ENCODE data around the gene CELF2.

The CELF2 gene

GRCh38 chr10:11307004-11307403, 289.3 kb downstream of the CELF2 start:
- no peak for DNase-seq

DNA sequence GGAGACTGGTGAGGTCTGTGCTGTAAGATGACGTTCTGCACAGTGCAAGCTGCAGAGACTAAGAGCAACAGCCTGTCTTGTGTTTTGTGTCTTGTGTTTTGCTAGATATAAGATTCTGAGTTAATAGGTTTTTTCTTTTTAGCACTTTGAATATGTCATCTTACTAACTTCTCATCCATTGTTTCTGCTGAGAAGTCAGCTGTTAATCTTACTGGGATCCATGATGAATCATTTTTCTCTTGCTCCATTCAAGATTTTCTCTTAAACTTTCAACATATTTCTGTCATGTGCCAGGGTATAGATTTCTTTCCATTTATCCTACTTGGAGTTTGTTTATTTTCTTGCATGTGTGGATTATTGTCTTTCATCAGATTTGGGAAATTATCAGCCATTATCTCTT, 290.3 kb downstream of the CELF2 start:
- DNase-seq, result peak; percentile 14

GRCh38 chr10:11311027-11311426, 293.4 kb downstream of the CELF2 start:
- DNase-seq, result no peak

DNA sequence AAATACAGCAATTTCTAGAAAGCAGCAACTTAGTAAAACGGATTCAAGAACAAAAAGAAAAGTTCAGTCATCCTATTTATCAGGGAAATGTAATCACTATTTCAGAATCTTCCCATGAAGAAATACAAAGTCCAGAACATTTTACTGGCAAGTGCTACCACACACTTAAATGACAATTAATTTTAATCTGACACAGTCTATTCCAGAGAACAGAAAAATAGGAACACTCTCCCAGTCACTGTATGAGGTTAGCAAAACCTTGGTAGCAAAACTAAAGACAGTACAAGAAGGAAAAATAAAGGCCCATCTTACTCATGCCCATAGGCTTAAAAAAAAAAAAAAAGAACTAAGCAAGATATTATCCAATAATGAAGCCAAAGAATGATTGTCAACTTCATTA, 295.8 kb downstream of the CELF2 start:
- DNase-seq, result no peak

- no peak for DNase-seq
Observed at GRCh38 chr10:11317936-11318670, 300.4 kb downstream of the CELF2 start.

GRCh38 chr10:11318826-11319598, 301.3 kb downstream of the CELF2 start:
- no peak for DNase-seq

DNA sequence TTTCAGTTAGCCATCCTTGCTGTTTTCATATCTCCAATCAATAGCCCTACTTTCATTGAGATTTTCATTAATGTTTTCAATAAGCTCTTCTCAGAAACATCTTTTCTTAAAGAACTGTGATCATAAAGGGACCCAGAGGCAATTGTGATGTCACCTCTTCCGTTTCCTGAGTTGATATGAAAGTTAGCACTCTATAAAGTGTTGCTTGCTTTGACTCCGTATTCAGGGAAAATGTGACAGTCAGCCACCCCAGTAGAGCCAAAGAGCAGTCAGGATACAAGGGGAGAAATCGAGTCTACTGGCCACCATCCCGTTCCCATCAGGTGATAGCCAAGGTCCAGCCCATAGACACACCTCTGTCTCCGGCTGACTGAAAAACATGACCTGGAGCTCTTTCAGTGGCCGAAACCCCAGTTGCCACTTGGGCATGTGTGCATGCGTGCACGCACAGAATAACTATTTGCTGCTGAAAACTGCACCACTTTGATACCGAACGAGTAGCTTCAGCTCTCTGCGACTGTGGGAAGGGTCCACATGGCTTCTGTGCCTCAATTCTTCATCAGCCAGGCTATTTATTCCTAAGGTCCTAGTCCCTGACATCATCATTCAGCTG, 302.4 kb downstream of the CELF2 start:
- DNase-seq, result no peak

- DNase-seq, result no peak
Observed at GRCh38 chr10:11320809-11321520, 303.3 kb downstream of the CELF2 start.

- no peak for DNase-seq
Observed at GRCh38 chr10:11322698-11323097, 305.0 kb downstream of the CELF2 start.

DNA sequence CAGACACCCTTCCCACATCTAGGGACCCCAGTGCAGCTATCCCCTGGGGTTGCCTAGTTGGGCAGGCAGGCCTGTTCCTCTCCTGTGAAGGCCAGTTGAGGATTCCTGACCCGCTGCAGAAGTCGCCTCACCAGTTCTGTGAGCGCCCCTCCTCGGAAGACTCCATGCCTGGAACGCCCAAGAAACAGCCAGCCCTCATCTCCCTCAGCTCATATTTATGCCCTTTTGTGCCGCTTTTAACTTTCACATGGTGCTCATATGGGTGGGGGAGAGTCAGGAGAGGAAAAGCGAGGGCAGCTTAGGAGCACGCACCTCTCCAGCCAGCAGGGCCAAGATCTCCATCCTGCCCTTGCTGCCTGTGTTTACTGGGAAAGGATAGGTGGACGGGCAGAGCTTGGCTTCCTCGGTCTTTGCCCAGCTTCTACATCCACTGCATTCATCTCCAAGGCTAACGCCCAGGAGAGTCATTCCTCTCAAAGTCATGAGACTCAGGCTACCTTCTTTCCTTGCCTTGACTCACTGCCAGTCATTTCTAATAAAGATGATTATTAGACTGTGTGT, 307.2 kb downstream of the CELF2 start:
- no peak for DNase-seq

DNA sequence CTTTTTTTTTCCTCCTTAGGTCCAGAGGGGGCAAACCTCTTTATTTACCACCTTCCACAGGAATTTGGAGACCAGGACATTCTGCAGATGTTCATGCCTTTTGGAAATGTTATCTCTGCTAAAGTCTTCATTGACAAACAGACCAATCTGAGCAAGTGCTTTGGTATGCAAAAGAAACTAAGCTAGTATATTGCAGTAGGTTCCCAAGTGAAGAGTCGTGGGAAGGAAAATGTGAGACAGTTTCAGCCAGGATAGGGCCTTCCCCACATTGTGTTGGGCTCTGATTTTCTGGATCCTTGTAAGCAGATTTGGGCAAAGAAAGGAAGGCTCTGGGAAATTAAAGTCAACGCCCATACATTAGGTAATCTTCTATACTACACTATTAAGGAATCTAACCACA, 308.1 kb downstream of the CELF2 start:
- DNase-seq, result no peak

- no peak for DNase-seq
Observed at GRCh38 chr10:11326241-11326640, 308.6 kb downstream of the CELF2 start.

- DNase-seq, result no peak
Observed at GRCh38 chr10:11326913-11327616, 309.4 kb downstream of the CELF2 start.

GRCh38 chr10:11328264-11329061, 310.8 kb downstream of the CELF2 start:
- DNase-seq, result no peak

- no peak for DNase-seq
Observed at GRCh38 chr10:11329062-11329673, 311.5 kb downstream of the CELF2 start.

- DNase-seq, result no peak
Observed at GRCh38 chr10:11330383-11331045, 312.8 kb downstream of the CELF2 start.

- peak; percentile 16 for DNase-seq
Observed at GRCh38 chr10:11331046-11331577, 313.4 kb downstream of the CELF2 start.

DNA sequence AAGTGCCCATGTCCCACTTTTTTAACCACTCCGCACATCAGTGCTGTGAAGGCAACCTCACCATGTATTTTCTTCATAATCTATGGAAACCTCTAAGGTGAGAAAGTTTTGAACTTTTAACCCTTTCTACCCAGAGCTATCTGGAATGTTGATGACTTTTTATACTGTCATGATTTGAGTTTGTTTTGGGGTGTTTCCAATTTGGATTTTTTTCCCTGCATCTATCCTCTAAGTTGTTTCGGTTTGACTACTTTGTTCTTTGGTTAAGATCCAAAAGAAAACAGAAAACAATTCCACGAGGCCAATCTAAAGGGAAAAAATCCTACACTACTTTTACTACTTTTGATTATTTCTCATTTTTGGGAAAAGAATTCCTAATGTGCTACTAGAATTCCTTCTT, 314.1 kb downstream of the CELF2 start:
- DNase-seq, result no peak

DNA sequence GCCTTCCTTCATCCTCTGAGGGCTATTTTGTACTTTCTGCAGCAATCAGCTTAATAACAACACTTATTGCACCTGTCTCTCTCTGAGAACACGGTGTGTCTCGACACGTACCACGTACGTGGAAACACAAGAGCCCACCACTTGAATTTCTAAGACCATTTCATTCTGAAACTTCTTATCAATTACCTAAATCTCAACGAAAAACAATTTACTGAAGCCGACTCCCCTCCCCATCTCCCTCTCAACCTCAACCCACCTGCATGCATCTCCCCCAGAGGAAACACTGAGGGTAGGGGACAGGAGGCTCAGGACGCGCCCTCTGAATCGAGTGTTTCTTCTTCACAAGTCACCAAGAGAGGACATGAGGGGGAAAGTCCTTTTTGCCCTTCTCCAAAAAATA, 315.2 kb downstream of the CELF2 start:
- DNase-seq, result no peak

- DNase-seq, result no peak
Observed at GRCh38 chr10:11334436-11334835, 316.8 kb downstream of the CELF2 start.
